Measurements from ENCODE around the gene BCAR1. TPM values are rescaled to one million over a fixed set of nuclear protein-coding genes. Genes with fewer than 3 reads are reported as not detected.
A peak's percentile ranks its signal among the peaks of the same experiment; 100 is the strongest.

BCAR1 gene
- total and polyA plus RNA-seq, 2 of the 13 experiments (the other 11 are each of a cell fraction or from before 2014, with no cell fraction given): 48.1 to 51.7 TPM

GRCh38 chr16:75256059-75256571, 4.7 kb upstream of the BCAR1 start (continued):
- TF ChIP-seq SAP130 (CRISPR knock-in tag; IDR thresholded peaks at IDR 0.05; ENCODE audit: low read depth) (peak; percentile 60), ZNF580 (CRISPR knock-in tag; IDR thresholded peaks at IDR 0.05; ENCODE audit: borderline replicate concordance, low read depth) (no peak), ZNF816 (CRISPR knock-in tag; IDR thresholded peaks at IDR 0.05; ENCODE audit: borderline replicate concordance) (no peak), ZMAT3 (CRISPR knock-in tag; conservative IDR thresholded peaks at IDR 0.05) (no peak), NFRKB (IDR thresholded peaks at IDR 0.05) (no peak), SRSF1 (optimal IDR thresholded peaks at IDR 0.05; ENCODE audit: low read depth, low read length) (no peak), ZNF660 (CRISPR knock-in tag; IDR thresholded peaks at IDR 0.05; ENCODE audit: borderline replicate concordance, low read depth) (no peak), KDM5A (IDR thresholded peaks at IDR 0.05; ENCODE audit: borderline replicate concordance, low read length) (no peak), ZBTB1 (CRISPR knock-in tag; IDR thresholded peaks at IDR 0.05; ENCODE audit: borderline replicate concordance) (no peak), KMT2B (CRISPR knock-in tag; IDR thresholded peaks at IDR 0.05) (no peak), PAXIP1 (CRISPR knock-in tag; conservative IDR thresholded peaks at IDR 0.05) (no peak; the same call in 1 of the 2 replicates), ZNF737 (CRISPR knock-in tag; IDR thresholded peaks at IDR 0.05; ENCODE audit: borderline replicate concordance) (no peak), IKZF1 (IDR thresholded peaks at IDR 0.05) (no peak), TERF1 (CRISPR knock-in tag; IDR thresholded peaks at IDR 0.05) (no peak), ZBTB44 (CRISPR knock-in tag; IDR thresholded peaks at IDR 0.05) (no peak), GMEB2 (CRISPR knock-in tag; IDR thresholded peaks at IDR 0.05; ENCODE audit: low read depth) (no peak), ZNF574 (CRISPR knock-in tag; IDR thresholded peaks at IDR 0.05) (no peak), SIX4 (CRISPR knock-in tag; IDR thresholded peaks at IDR 0.05) (no peak), KDM2A (CRISPR knock-in tag; IDR thresholded peaks at IDR 0.05; ENCODE audit: borderline replicate concordance, low read depth) (0 out of 2 replicates have a peak, but pooled peaks have one; percentile 19)

All from HepG2 (cell line).